ENCODE measurements around the gene UTP14A.

- no peak for TF ChIP-seq CTCF (IDR thresholded peaks at IDR 0.05; ENCODE audit: borderline replicate concordance, extremely low read depth, low read length, poor library complexity, severe bottlenecking)
- no peak for TF ChIP-seq EZH2 (IDR thresholded peaks at IDR 0.05; ENCODE audit: borderline replicate concordance, low read depth, low read length, severe bottlenecking)
These were observed 29.1 kb upstream of the UTP14A start for GRCh38 chrX:129876771-129877305.

All from DND-41 (cell line).